Transverse colon (tissue), 4 donors: ENCODE data around the gene SOX2. TPM values are rescaled to one million over a fixed set of nuclear protein-coding genes. Genes with fewer than 3 reads are reported as not detected.
"Not testable (repeated sequence)": the region's sequence is repeated elsewhere in the genome, so short reads cannot be mapped to it uniquely, and the experiment has no call there.

Experiments
- DNase-seq: peaks from one replicate; pipeline ENCODE4 v3.0.0-alpha.2; 2019
- H3K27ac ChIP-seq, 4 donors: fragments of 200-600 bp; sonication (generic); 2 replicates each; pipeline ENCODE4 v1.5.1; 2016 to 2018; ENCODE audit warnings: inconsistent platforms in 4 of 4
- H3K27me3 ChIP-seq: fragments of 200-600 bp; sonication (generic); 2 replicates; pipeline ENCODE4 v1.5.1; 2017; ENCODE audit warnings: inconsistent platforms
- H3K36me3 ChIP-seq, 4 donors: fragments of 200-600 bp; sonication (generic); 2 replicates each; pipeline ENCODE4 v1.5.1; 2017 to 2019; ENCODE audit warnings: inconsistent platforms in 4 of 4
- H3K4me1 ChIP-seq, 4 donors: fragments of 200-600 bp; sonication (generic); 2 replicates each; pipeline ENCODE4 v1.5.1; 2017 to 2020; ENCODE audit warnings: inconsistent platforms in 4 of 4
- H3K4me3 ChIP-seq, 4 donors: fragments of 200-600 bp; sonication (generic); 1 replicate in 1 of 4; 2 replicates in 3 of 4; pipeline versions ENCODE4 v1.5.1 to v1.6.1; 2017 to 2019; ENCODE audit warnings: inconsistent platforms in 4 of 4
- H3K9me3 ChIP-seq, 2 donors: fragments of 200-600 bp; sonication (generic); 2 replicates each; pipeline ENCODE4 v1.5.1; 2017 to 2019; ENCODE audit warnings: inconsistent platforms in 2 of 2
- CTCF ChIP-seq, 5 experiments: fragments of 200-600 bp in 3 of 5; fragments of 450-650 bp in 2 of 5; sonication (generic) in 3 of 5; IDR thresholded peaks; 1 replicate in 2 of 5; 2 replicates in 3 of 5; pipeline ENCODE4 v1.5.1; 2016 to 2017; ENCODE audit warnings: antibody characterized with exemption in 5 of 5, inconsistent platforms in 3 of 5, mild to moderate bottlenecking in 2 of 5, moderate library complexity in 1 of 5
- EP300 ChIP-seq: sonication (generic); formaldehyde crosslinking; IDR thresholded peaks from one replicate; pipeline ENCODE4 v1.6.1; 2017; ENCODE audit warnings: antibody characterized with exemption, low read depth
- POLR2A ChIP-seq: fragments of 450-650 bp; IDR thresholded peaks from one replicate; pipeline ENCODE4 v1.6.1; 2016; ENCODE audit warnings: antibody characterized with exemption, mild to moderate bottlenecking, moderate library complexity
- POLR2AphosphoS5 ChIP-seq, 3 donors: sonication (generic); formaldehyde crosslinking; IDR thresholded peaks; one replicate each; pipeline ENCODE4 v1.6.1; 2016; ENCODE audit warnings: antibody characterized with exemption in 3 of 3
- WGBS, 2 donors: methylation state at CpG; one replicate each; pipeline ENCODE4 v1.1.5; 2018; ENCODE audit warnings: low coverage in 1 of 2; 5-methylcytosine and 5-hydroxymethylcytosine counted together
- in situ Hi-C, 4 donors: fragments of 200-750 bp; cut with MboI; loops; one replicate each; pipeline versions ENCODE4 v1.15.0 to v1.15.1; 2017; ENCODE audit warnings: low sequenced_read_pairs in 3 of 4, low pct_ligation_motif_present in 1 of 4, low pct_unique_long_range_greater_than_20kb in 1 of 4
- intact Hi-C: fragments of 100-400 bp; cut with DNase I; formaldehyde crosslinking; loops from one replicate; pipeline ENCODE4 v1.15.1; 2023; ENCODE audit warnings: low total_unique reads
- small RNA-seq, 4 donors: library from RNA; depleted of rRNA; stranded (forward); fragments of <200 nt; gene quantifications; one replicate each; pipeline ENCODE3, GENCODE V24; 2016
- total RNA-seq, 4 donors: library from RNA; depleted of rRNA; stranded (reverse); fragments of >200 nt; gene quantifications; one replicate each; pipeline ENCODE4 v1.1.0, GENCODE V29; 2016

The SOX2 gene
- total RNA-seq, 4 donors from 2014 or later: 0.60 to 3.2 (median 0.82) TPM; not detected in 1

- WGBS, 2 donors: 18 to 43% methylated on average over 3 of the region's 3 CpGs
- no peak overlapping the region for H3K27ac ChIP-seq
- no peaks in the 10 kb centered on the region for H3K36me3 ChIP-seq
- DNase-seq: no peak
- TF ChIP-seq EP300: no peak
- no peak for TF ChIP-seq CTCF (IDR thresholded peaks at IDR 0.05)
- TF ChIP-seq POLR2AphosphoS5 (IDR thresholded peaks at IDR 0.05): no peak
- peaks cover 28% of the 10 kb centered on the region for H3K27me3 ChIP-seq
- intact Hi-C loops (no loop called here), in situ Hi-C loops (no loop called here)
- H3K4me3 ChIP-seq: no peak overlapping the region
- no peaks in the 10 kb centered on the region for H3K9me3 ChIP-seq
- no peaks in the 10 kb centered on the region for H3K4me1 ChIP-seq
These were observed 46.1 kb downstream of the SOX2 start for GRCh38 chr3:181757694-181758306.

- no peak for DNase-seq
- Histone ChIP-seq H3K36me3 (no peaks in the 10 kb centered on the region), H3K27ac (no peak overlapping the region), H3K4me1 (no peaks in the 10 kb centered on the region), H3K27me3 (no peaks in the 10 kb centered on the region), H3K4me3 (no peak overlapping the region), H3K9me3 (no peaks in the 10 kb centered on the region)
- intact Hi-C loops (no loop called here), in situ Hi-C loops (no loop called here)
- 90 to 94% methylated on average over 5 to 6 of the region's 6 CpGs for WGBS, 2 donors
- TF ChIP-seq EP300: no peak
- TF ChIP-seq CTCF (IDR thresholded peaks at IDR 0.05): no peak
- no peak for TF ChIP-seq POLR2A
- TF ChIP-seq POLR2AphosphoS5 (IDR thresholded peaks at IDR 0.05): no peak
These were observed 50.2 kb downstream of the SOX2 start for GRCh38 chr3:181761906-181762305.

- H3K4me3 ChIP-seq, intact Hi-C loops, H3K36me3 ChIP-seq, H3K27me3 ChIP-seq, H3K9me3 ChIP-seq, H3K27ac ChIP-seq, DNase-seq, H3K4me1 ChIP-seq, in situ Hi-C loops: not testable (repeated sequence)
- WGBS, 2 donors: 94% methylated on average over 5 of the region's 5 CpGs; no CpG with 5 or more reads in 1 of the 2 donors
These were observed 52.3 kb downstream of the SOX2 start for GRCh38 chr3:181764033-181764432.

Small RNA genes within 50 kb of the gene (small RNA-seq; reads per million reads assigned to genes)
- 0 reads per million in 4 donors for gene RF01954
